HepG2 (cell line): Measurements from ENCODE around the gene MSMP. TPM values are rescaled to one million over a fixed set of nuclear protein-coding genes. Genes with fewer than 3 reads are reported as not detected.

Experiments used
- ATAC-seq: fragments of 200-7000 bp; cut with Tn5 transposase; 3 replicates; pipeline ENCODE4 v1.9.1; 2020; ENCODE audit warnings: mild to moderate bottlenecking, moderate library complexity
- BruUV-seq: library from RNA; stranded (reverse); fragments of 400-500 nt; replicated peaks from 2 replicates; lab custom pipeline; 2021; lab: Mats Ljungman, UMichigan
- CTCF ChIA-PET: fragments of 300-600 bp; formaldehyde crosslinking; extraction: SDS; loops from one replicate; lab custom pipeline; 2021; ENCODE audit warnings: low total read pairs, inconsistent platforms, low intra/inter-chr PET ratio; lab: Yijun Ruan, JAX
- POLR2A ChIA-PET: fragments of 350-600 bp; sonication (Branson Sonifier 250); formaldehyde crosslinking; loops from one replicate; lab custom pipeline; 2020; ENCODE audit warnings: antibody characterized with exemption, inconsistent platforms; lab: Yijun Ruan, JAX
- DNase-seq: peaks from one replicate; pipeline ENCODE4 v3.0.0-alpha.2; 2015; ENCODE audit warnings: low spot score
- FAIRE-seq: peaks from 3 replicates; lab custom pipeline; 2011; peaks lifted over from hg19 to GRCh38; lab: Jason Lieb, UNC
- H2AFZ ChIP-seq: one replicate; pipeline ENCODE4 v1.6.1; 2011; ENCODE audit warnings: low read length, inconsistent platforms
- H3K27ac ChIP-seq: fragments of 300-600 bp; 3 replicates; pipeline ENCODE4 v1.8.0; 2011; ENCODE audit warnings: mixed run types, mild to moderate bottlenecking, mixed read lengths, low read length, inconsistent platforms; ENCODE audit not compliant: insufficient read depth; ENCODE audit errors: extremely low read length
- H3K27me3 ChIP-seq, 2 experiments: fragments of 200-600 bp in 1 of 2; 2 replicates in 1 of 2; 3 replicates in 1 of 2; pipeline versions ENCODE4 v1.6.0 to v1.8.0; 2011; ENCODE audit warnings: low read length in 2 of 2, mild to moderate bottlenecking in 2 of 2, moderate library complexity in 2 of 2, inconsistent platforms in 1 of 2; ENCODE audit not compliant: insufficient read depth in 2 of 2, control insufficient read depth in 1 of 2
- H3K36me3 ChIP-seq, 2 experiments: fragments of 200-600 bp in 1 of 2; replicated peaks in 1 of 2; 2 replicates in 1 of 2; 3 replicates in 1 of 2; pipeline versions ENCODE4 v1.5.1 to v1.8.0; 2011; ENCODE audit warnings: low read length in 2 of 2, inconsistent platforms in 1 of 2; ENCODE audit not compliant: insufficient read depth in 2 of 2, control insufficient read depth in 1 of 2
- H3K4me1 ChIP-seq: 2 replicates; pipeline ENCODE4 v1.5.1; 2012; ENCODE audit warnings: low read length, inconsistent platforms; ENCODE audit not compliant: insufficient read depth
- H3K4me2 ChIP-seq: 2 replicates; pipeline ENCODE4 v1.6.0; 2011; ENCODE audit warnings: low read depth, low read length, inconsistent platforms
- H3K4me3 ChIP-seq, 3 experiments: fragments of 200-600 bp in 1 of 3; sonication (generic), shearing (Covaris generic) in 1 of 3; replicated peaks in 1 of 3; 2 replicates each; pipeline ENCODE4 v1.5.1; 2011 to 2016; ENCODE audit warnings: low read length in 3 of 3, inconsistent platforms in 2 of 3, low read depth in 2 of 3, mild to moderate bottlenecking in 2 of 3, control low read depth in 1 of 3, mixed read lengths in 1 of 3; ENCODE audit not compliant: insufficient read depth in 1 of 3
- H3K79me2 ChIP-seq: one replicate; pipeline ENCODE4 v1.6.1; 2011; ENCODE audit warnings: low read length, inconsistent platforms; ENCODE audit not compliant: insufficient read depth
- H3K9ac ChIP-seq: 2 replicates; pipeline ENCODE4 v1.6.0; 2011; ENCODE audit warnings: mild to moderate bottlenecking, low read depth, low read length, inconsistent platforms; ENCODE audit not compliant: insufficient read depth
- H3K9me3 ChIP-seq: 2 replicates; pipeline ENCODE4 v1.5.1; 2012; ENCODE audit warnings: mild to moderate bottlenecking, low read length
- H4K20me1 ChIP-seq: 2 replicates; pipeline ENCODE4 v1.6.0; 2011; ENCODE audit warnings: inconsistent platforms, mild to moderate bottlenecking, low read length, moderate library complexity; ENCODE audit not compliant: insufficient read depth
- GATA4 ChIP-seq: sonication (generic); IDR thresholded peaks from 2 replicates; pipeline ENCODE4 v1.6.1; 2016; ENCODE audit warnings: antibody characterized with exemption, low read depth, borderline replicate concordance
- NFYB ChIP-seq: sonication (generic); formaldehyde crosslinking; IDR thresholded peaks from 2 replicates; pipeline ENCODE4 v1.4.0; 2020; ENCODE audit warnings: missing genetic modification reagents
- PITX1 ChIP-seq: sonication (generic); formaldehyde crosslinking; IDR thresholded peaks from 2 replicates; pipeline ENCODE4 v1.5.1; 2020; ENCODE audit warnings: mild to moderate bottlenecking, missing genetic modification reagents
- SP5 ChIP-seq: IDR thresholded peaks from 2 replicates; pipeline ENCODE4 v1.6.1; 2016; ENCODE audit warnings: low read depth, borderline replicate concordance
- ZBTB14 ChIP-seq: sonication (generic); formaldehyde crosslinking; IDR thresholded peaks from 2 replicates; pipeline ENCODE4 v1.4.0; 2020; ENCODE audit warnings: missing genetic modification reagents
- ZNF251 ChIP-seq: sonication (generic); formaldehyde crosslinking; IDR thresholded peaks from 2 replicates; pipeline ENCODE4 v1.9.0; 2021; ENCODE audit warnings: mild to moderate bottlenecking, missing genetic modification reagents
- ZNF335 ChIP-seq: sonication (generic); formaldehyde crosslinking; IDR thresholded peaks from 2 replicates; pipeline ENCODE4 v1.4.0; 2020; ENCODE audit warnings: missing genetic modification reagents
- ZNF382 ChIP-seq: sonication (generic); formaldehyde crosslinking; IDR thresholded peaks from 2 replicates; pipeline ENCODE4 v1.5.0; 2020; ENCODE audit warnings: missing genetic modification reagents, mild to moderate bottlenecking, borderline replicate concordance
- ZNF546 ChIP-seq: sonication (generic); formaldehyde crosslinking; conservative IDR thresholded peaks from 2 replicates; pipeline ENCODE4 v1.8.1; 2023; ENCODE audit warnings: mild to moderate bottlenecking, missing genetic modification reagents
- ZNF567 ChIP-seq: sonication (generic); formaldehyde crosslinking; IDR thresholded peaks from 2 replicates; pipeline ENCODE4 v1.8.1; 2023; ENCODE audit warnings: mild to moderate bottlenecking, missing genetic modification reagents, borderline replicate concordance
- ZNF580 ChIP-seq: IDR thresholded peaks from 2 replicates; pipeline ENCODE4 v1.6.1; 2016; ENCODE audit warnings: low read depth, borderline replicate concordance
- ZNF609 ChIP-seq: sonication (generic); formaldehyde crosslinking; IDR thresholded peaks from 2 replicates; pipeline ENCODE4 v1.4.0; 2020; ENCODE audit warnings: mild to moderate bottlenecking, missing genetic modification reagents, borderline replicate concordance
- WGBS: methylation state at CpG from one replicate; pipeline ENCODE4 v1.1.6; 2017; ENCODE audit warnings: low lambda C conversion rate; 5-methylcytosine and 5-hydroxymethylcytosine counted together
- in situ Hi-C: cut with HindIII; loops from 2 replicates; pipeline ENCODE4 v1.10.0; 2017; ENCODE audit warnings: low pct_unique_long_range_greater_than_20kb; ENCODE audit not compliant: extremely low pct_ligation_motif_present
- intact Hi-C: fragments of 100-400 bp; cut with micrococcal nuclease; formaldehyde crosslinking; loops from one replicate; pipeline ENCODE4 v1.10.0; 2022; ENCODE audit not compliant: unreplicated experiment
- polyA plus RNA-seq, 8 experiments: library from polyadenylated mRNA; depleted of rRNA in 3 of 8; stranded (reverse) in 7 of 8; unstranded in 1 of 8; fragments of >200 nt; fragmentation: Illumina TruSeq in 4 of 8; extraction: Trizol in 4 of 8; gene quantifications; 2 replicates each; pipeline versions ENCODE4 v1.2.1 to v1.2.3, GENCODE V29; 2011 to 2016; ENCODE audit warnings: low read depth in 4 of 8, missing spikeins in 1 of 8, mixed read lengths in 1 of 8; ENCODE audit not compliant: insufficient read depth in 1 of 8
- total RNA-seq, 5 experiments: library from RNA; depleted of rRNA; stranded (reverse); fragments of >200 nt; fragmentation: Illumina TruSeq; extraction: Trizol; gene quantifications; 2 replicates each; pipeline ENCODE4 v1.2.3, GENCODE V29; 2016; ENCODE audit warnings: low read depth in 1 of 5
- TF ChIP-seq, protein P1 (sequence below): sonication (generic); formaldehyde crosslinking; IDR thresholded peaks from 2 replicates; pipeline ENCODE4 v1.4.0; 2020; ENCODE audit warnings: missing genetic modification reagents, mild to moderate bottlenecking, borderline replicate concordance

The MSMP gene
- total and polyA plus RNA-seq, 2 of the 13 experiments (the other 11 are each of a cell fraction or from before 2014, with no cell fraction given), result 0.24 to 0.46 TPM

DNA sequence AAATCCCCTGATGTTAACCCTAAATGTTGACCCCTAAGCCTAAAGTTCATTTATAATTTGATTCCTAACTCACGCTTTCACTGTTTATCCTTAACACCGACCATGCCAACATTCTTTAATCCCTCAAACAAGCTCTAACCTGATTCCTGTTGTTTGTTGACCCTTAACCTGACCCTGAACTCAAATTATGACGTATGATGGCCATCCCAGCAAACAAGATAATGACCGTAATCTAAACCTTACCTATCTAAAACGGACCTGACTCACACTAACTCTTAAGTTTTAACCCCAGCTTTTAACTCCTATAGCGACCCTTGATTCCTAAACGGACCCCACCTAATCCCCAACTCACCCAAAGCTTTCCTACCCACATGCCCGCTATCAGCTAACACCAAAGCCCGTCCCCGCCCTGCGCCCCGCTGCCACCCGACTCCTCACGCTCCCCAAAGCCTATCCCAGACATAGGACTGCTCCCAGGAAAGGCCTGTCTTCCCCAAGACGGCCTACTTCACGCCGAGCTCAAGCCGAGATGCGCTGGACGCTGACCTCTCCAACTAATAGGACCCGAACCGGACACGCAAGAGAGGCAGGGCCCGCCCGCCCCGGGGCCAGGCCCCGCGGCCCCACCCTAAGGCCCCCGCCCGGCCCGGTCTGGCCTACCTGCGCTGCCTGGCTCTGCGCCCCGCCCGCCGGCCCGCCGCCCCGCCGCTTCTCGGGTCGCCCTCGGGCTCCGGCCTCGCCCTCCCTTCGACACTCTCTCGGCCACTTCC, 22.5 kb downstream of the MSMP start:
- H3K4me3 ChIP-seq, result peak overlapping the region; percentile 92 to 98 (median 92)
- peaks cover 30% of the 10 kb centered on the region for H4K20me1 ChIP-seq
- H3K4me1 ChIP-seq, result peaks cover 59% of the 10 kb centered on the region
- peak overlapping the region; percentile 95 for H3K27ac ChIP-seq
- CTCF ChIA-PET, result no interaction called here
- FAIRE-seq, result no peak
- POLR2A ChIA-PET, result interaction anchor here (0.7 to 4.1 kb wide), 26 partner anchors 9 to 659 kb away, joined by 3 to 102 read pairs (median 6); partner anchors contain the start of genes ARHGEF39, CCDC107, GBA2 and HINT2
- in situ Hi-C loops, result no loop called here
- peak overlapping the region; percentile 86 for H3K9ac ChIP-seq
- H3K9me3 ChIP-seq, result no peaks in the 10 kb centered on the region
- DNase-seq, result peak; percentile 53
- H3K36me3 ChIP-seq, result peaks cover 8 to 27% of the 10 kb centered on the region in 2 experiments
- H3K27me3 ChIP-seq, result no peaks in the 10 kb centered on the region; a peak in 1 of 5 replicates
- ATAC-seq, result no peak
- intact Hi-C loops, result loop anchor here (1.0 to 10.0 kb wide), 5 partner anchors 17 to 237 kb away; partner anchors contain the start of genes CCDC107, FAM221B, GBA2 and RGP1
- peak overlapping the region; percentile 98 for H3K4me2 ChIP-seq
- no peak overlapping the region for H2AFZ ChIP-seq
- peaks cover 63% of the 10 kb centered on the region for H3K79me2 ChIP-seq
- WGBS, result under 1% methylated on average over 14 of the region's 47 CpGs
- BruUV-seq, result TSS peak; percentile 52
- TF ChIP-seq ZNF567 (0 out of 2 replicates have a peak, but pooled peaks have one; percentile 10), GATA4 (0 out of 2 replicates have a peak, but pooled peaks have one; percentile 12), ZNF382 (CRISPR knock-in tag) (no peak), ZNF580 (CRISPR knock-in tag) (no peak), PITX1 (CRISPR knock-in tag) (peak; percentile 64; the same call in 1 of the 2 replicates), ZNF546 (CRISPR knock-in tag) (no peak), ZNF335 (no peak), NFYB (no peak), ZNF251 (CRISPR knock-in tag) (no peak), ZNF609 (CRISPR knock-in tag) (0 out of 2 replicates have a peak, but pooled peaks have one; percentile 19), ZBTB14 (CRISPR knock-in tag) (no peak), SP5 (CRISPR knock-in tag) (no peak)
- TF ChIP-seq, protein P1, sequence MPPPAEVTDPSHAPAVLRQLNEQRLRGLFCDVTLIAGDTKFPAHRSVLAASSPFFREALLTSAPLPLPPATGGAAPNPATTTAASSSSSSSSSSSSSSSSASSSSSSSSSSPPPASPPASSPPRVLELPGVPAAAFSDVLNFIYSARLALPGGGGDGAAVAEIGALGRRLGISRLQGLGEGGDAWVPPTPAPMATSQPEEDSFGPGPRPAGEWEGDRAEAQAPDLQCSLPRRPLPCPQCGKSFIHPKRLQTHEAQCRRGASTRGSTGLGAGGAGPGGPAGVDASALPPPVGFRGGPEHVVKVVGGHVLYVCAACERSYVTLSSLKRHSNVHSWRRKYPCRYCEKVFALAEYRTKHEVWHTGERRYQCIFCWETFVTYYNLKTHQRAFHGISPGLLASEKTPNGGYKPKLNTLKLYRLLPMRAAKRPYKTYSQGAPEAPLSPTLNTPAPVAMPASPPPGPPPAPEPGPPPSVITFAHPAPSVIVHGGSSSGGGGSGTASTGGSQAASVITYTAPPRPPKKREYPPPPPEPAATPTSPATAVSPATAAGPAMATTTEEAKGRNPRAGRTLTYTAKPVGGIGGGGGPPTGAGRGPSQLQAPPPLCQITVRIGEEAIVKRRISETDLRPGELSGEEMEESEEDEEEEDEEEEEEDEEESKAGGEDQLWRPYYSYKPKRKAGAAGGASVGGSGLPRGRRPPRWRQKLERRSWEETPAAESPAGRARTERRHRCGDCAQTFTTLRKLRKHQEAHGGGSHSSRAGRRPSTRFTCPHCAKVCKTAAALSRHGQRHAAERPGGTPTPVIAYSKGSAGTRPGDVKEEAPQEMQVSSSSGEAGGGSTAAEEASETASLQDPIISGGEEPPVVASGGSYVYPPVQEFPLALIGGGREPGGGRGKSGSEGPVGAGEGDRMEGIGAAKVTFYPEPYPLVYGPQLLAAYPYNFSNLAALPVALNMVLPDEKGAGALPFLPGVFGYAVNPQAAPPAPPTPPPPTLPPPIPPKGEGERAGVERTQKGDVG (CRISPR knock-in tag), result no peak
